ENCODE data around the gene ZNF804A.

Gene ZNF804A

DNA sequence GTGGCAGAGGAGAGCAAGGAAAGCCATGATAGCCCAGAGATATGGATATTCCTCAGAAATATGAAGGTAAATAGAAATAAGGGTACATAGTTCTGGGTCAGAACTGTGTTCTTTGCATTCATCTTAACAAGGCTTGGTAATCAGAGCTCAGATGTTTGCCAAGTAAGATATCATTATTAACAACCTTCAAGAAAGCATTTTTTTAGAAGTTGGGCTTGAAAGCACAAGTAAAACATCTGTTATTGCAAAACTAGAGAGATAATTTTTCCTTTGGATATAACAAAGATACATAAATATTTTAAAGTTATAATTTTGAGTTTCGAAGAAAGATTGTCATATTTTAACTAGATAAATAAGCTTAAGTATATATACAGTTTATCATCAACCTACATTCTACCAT, 171.4 kb downstream of the ZNF804A start:
- no peak overlapping the region for H3K4me3 ChIP-seq (ENCODE audit: low read depth, low read length)
- DNase-seq (ENCODE audit: low read depth, low spot score), result no peak
- in situ Hi-C loops (cut with HindIII; ENCODE audit: low sequenced_read_pairs), result no loop called here
- TF ChIP-seq, protein P1, sequence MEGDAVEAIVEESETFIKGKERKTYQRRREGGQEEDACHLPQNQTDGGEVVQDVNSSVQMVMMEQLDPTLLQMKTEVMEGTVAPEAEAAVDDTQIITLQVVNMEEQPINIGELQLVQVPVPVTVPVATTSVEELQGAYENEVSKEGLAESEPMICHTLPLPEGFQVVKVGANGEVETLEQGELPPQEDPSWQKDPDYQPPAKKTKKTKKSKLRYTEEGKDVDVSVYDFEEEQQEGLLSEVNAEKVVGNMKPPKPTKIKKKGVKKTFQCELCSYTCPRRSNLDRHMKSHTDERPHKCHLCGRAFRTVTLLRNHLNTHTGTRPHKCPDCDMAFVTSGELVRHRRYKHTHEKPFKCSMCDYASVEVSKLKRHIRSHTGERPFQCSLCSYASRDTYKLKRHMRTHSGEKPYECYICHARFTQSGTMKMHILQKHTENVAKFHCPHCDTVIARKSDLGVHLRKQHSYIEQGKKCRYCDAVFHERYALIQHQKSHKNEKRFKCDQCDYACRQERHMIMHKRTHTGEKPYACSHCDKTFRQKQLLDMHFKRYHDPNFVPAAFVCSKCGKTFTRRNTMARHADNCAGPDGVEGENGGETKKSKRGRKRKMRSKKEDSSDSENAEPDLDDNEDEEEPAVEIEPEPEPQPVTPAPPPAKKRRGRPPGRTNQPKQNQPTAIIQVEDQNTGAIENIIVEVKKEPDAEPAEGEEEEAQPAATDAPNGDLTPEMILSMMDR (IDR thresholded peaks at IDR 0.05; ENCODE audit: low read depth, low read length), result no peak

DNA sequence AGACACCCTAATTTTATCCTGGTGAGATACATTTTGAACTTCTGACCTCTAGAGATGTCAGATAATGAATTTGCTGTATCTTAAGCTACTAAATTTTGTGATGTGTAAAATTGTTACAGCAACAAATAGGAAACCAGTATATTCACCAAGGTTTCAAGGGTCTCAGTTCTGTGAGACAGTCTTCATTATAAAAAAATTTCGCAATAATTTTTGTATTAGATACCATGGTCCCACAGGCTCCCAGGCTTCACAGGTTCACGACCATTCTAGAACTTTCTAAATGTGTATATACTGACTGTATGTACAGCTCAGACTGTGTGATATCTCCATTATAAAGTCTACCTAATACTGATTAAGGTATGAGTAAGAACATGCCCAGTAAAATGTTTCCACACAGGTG, 181.4 kb downstream of the ZNF804A start:
- no peak overlapping the region for H3K4me3 ChIP-seq (ENCODE audit: low read depth, low read length)
- DNase-seq (ENCODE audit: low read depth, low spot score), result no peak
- in situ Hi-C loops (cut with HindIII; ENCODE audit: low sequenced_read_pairs), result no loop called here
- TF ChIP-seq, protein P1 (IDR thresholded peaks at IDR 0.05; ENCODE audit: low read depth, low read length), result no peak

DNA sequence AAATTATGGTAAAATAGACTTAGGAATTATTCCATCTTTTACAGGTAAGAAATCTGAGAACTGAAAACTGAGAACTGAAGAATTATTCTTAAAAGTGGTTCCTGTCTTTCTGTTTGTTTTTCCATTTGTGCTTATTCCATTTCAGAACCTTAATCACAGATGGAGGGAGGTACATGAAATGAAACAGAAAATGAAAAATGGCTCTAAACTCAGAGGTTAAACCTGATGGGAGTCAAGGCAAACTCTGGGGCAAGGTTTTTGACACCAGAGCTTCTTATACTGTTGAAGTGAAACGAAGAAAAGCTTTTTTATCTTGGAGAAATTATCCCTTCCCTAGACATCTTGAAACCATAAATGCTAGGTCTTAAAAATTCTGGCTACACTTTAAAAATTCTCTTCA, 182.1 kb downstream of the ZNF804A start:
- no peak overlapping the region for H3K4me3 ChIP-seq (ENCODE audit: low read depth, low read length)
- TF ChIP-seq, protein P1 (IDR thresholded peaks at IDR 0.05; ENCODE audit: low read depth, low read length), result no peak
- in situ Hi-C loops (cut with HindIII; ENCODE audit: low sequenced_read_pairs), result no loop called here
- no peak for DNase-seq (ENCODE audit: low read depth, low spot score)

- TF ChIP-seq, protein P1 (IDR thresholded peaks at IDR 0.05; ENCODE audit: low read depth, low read length), result no peak
- in situ Hi-C loops (cut with HindIII; ENCODE audit: low sequenced_read_pairs), result no loop called here
- no peak overlapping the region for H3K4me3 ChIP-seq (ENCODE audit: low read depth, low read length)
- DNase-seq (ENCODE audit: low read depth, low spot score), result no peak
These were observed 182.6 kb downstream of the ZNF804A start for GRCh38 chr2:184780944-184781343.

DNA sequence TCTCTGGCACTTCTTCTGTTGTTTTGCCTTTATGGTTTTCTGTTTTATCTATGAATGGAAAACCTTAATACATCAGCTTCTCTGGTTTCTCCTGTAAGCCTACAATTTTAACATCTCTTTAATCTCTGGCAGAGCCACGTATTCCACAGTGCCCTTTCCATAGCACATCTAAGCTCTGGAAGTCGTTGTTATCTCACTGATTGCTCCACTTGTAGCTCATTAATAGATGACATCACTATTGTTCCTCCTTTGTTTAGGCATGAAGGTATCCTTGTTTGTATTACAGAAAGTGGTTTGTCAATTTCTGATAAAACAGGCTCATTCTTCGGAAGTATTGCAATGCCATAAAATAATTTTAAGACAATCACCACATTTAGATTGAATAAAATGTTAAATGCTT, 185.2 kb downstream of the ZNF804A start:
- in situ Hi-C loops (cut with HindIII; ENCODE audit: low sequenced_read_pairs), result no loop called here
- no peak overlapping the region for H3K4me3 ChIP-seq (ENCODE audit: low read depth, low read length)
- TF ChIP-seq, protein P1 (IDR thresholded peaks at IDR 0.05; ENCODE audit: low read depth, low read length), result no peak
- no peak for DNase-seq (ENCODE audit: low read depth, low spot score)

DNA sequence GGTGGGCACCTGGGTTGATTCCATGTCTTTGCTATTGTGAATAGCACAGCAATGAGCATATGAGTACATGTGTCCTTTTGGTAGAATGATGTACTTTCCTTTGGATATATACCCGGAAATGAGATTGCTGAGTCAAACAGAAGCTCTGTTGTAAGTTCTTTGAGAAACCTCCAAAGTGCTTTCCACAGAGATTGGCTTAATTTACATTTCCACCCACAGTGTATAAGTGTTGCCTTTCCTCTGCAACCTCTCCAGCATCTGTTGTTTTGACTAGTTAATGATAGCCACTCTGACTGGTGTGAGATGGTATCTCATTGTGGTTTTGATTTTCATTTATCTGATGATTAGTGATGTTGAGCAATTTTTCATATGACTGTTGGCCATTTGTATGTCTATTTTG, 194.8 kb downstream of the ZNF804A start:
- TF ChIP-seq, protein P1 (IDR thresholded peaks at IDR 0.05; ENCODE audit: low read depth, low read length), result no peak
- no peak for DNase-seq (ENCODE audit: low read depth, low spot score)
- no peak overlapping the region for H3K4me3 ChIP-seq (ENCODE audit: low read depth, low read length)
- in situ Hi-C loops (cut with HindIII; ENCODE audit: low sequenced_read_pairs), result no loop called here

DNA sequence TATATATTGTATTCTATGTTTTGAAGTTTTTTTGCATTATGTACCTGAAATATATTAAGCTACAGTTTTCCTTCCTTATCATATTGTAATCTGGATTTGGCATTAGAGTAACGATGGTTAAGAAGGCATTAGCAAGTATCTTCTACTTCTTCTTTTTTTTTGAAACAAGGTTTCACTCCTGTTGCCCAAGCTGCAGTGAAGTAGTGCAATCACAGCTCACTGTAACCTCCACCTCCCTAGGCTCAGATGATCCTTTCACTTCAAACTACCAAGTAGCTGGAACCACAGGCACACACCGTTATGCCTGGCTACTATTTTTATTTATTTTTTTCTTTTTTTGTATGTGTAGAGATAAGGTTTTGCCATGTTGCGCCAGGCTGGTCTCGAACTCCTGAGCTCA, 201.1 kb downstream of the ZNF804A start:
- TF ChIP-seq, protein P1 (IDR thresholded peaks at IDR 0.05; ENCODE audit: low read depth, low read length), result no peak
- in situ Hi-C loops (cut with HindIII; ENCODE audit: low sequenced_read_pairs), result no loop called here
- H3K4me3 ChIP-seq (ENCODE audit: low read depth, low read length), result no peak overlapping the region
- DNase-seq (ENCODE audit: low read depth, low spot score), result no peak

Data from astrocyte of the spinal cord (primary cell).